AG09309 (cell line): ENCODE measurements around the gene NKAPD1.
"Not testable (repeated sequence)": the region's sequence is repeated elsewhere in the genome, so short reads cannot be mapped to it uniquely, and the experiment has no call there.

Experiments
- DNase-seq: peaks from one replicate; pipeline ENCODE4 v3.0.0-alpha.2; 2010; ENCODE audit warnings: low read depth
- H3K4me3 ChIP-seq: 2 replicates; pipeline ENCODE4 v1.5.1; 2011; ENCODE audit warnings: mild to moderate bottlenecking, low read depth, low read length, moderate library complexity; ENCODE audit not compliant: control insufficient read depth
- CTCF ChIP-seq: IDR thresholded peaks from 2 replicates; pipeline ENCODE4 v1.5.1; 2011; ENCODE audit warnings: mild to moderate bottlenecking, low read depth, low read length, inconsistent platforms; ENCODE audit not compliant: insufficient read depth, control insufficient read depth; ENCODE audit errors: missing control alignments

The NKAPD1 gene

GRCh38 chr11:112037527-112037926, 36.6 kb upstream of the NKAPD1 start:
- TF ChIP-seq CTCF: no peak
- no peak for DNase-seq

GRCh38 chr11:112042161-112042960, 31.7 kb upstream of the NKAPD1 start:
- DNase-seq: peak; percentile 16
- TF ChIP-seq CTCF: no peak
- H3K4me3 ChIP-seq: no peak overlapping the region

More at GRCh38 chr11:112037527-112037926, 36.6 kb upstream of the NKAPD1 start:
- no peak overlapping the region for H3K4me3 ChIP-seq

- no peak for DNase-seq
- TF ChIP-seq CTCF: no peak
These were observed 31.2 kb upstream of the NKAPD1 start for GRCh38 chr11:112042961-112043304.

GRCh38 chr11:112044961-112045360, 29.1 kb upstream of the NKAPD1 start:
- DNase-seq: no peak
- TF ChIP-seq CTCF: no peak
- no peak overlapping the region for H3K4me3 ChIP-seq

More at GRCh38 chr11:112042961-112043304, 31.2 kb upstream of the NKAPD1 start:
- no peak overlapping the region for H3K4me3 ChIP-seq

GRCh38 chr11:112046647-112047046, 27.5 kb upstream of the NKAPD1 start:
- not testable (repeated sequence) for H3K4me3 ChIP-seq, DNase-seq

GRCh38 chr11:112048256-112048655, 25.8 kb upstream of the NKAPD1 start:
- DNase-seq, H3K4me3 ChIP-seq: not testable (repeated sequence)

- no peak for TF ChIP-seq CTCF
- DNase-seq: no peak
These were observed 24.3 kb upstream of the NKAPD1 start for GRCh38 chr11:112049777-112050176.

GRCh38 chr11:112050721-112051120, 23.4 kb upstream of the NKAPD1 start:
- no peak for TF ChIP-seq CTCF
- H3K4me3 ChIP-seq: no peak overlapping the region

More at GRCh38 chr11:112049777-112050176, 24.3 kb upstream of the NKAPD1 start:
- no peak overlapping the region for H3K4me3 ChIP-seq

More at GRCh38 chr11:112050721-112051120, 23.4 kb upstream of the NKAPD1 start:
- DNase-seq: no peak
